Fibroblast of pulmonary artery (primary cell): ENCODE data around the gene KRT83.
A peak's percentile ranks its signal among the peaks of the same experiment; 100 is the strongest.

Source experiments
- DNase-seq: peaks from one replicate; pipeline ENCODE4 v3.0.0-alpha.2; 2010; ENCODE audit warnings: low read depth
- H3K4me3 ChIP-seq: replicated peaks from 2 replicates; pipeline ENCODE4 v1.5.1; 2011; ENCODE audit warnings: low read depth, mild to moderate bottlenecking, control low read depth, low read length, moderate library complexity
- CTCF ChIP-seq: IDR thresholded peaks from 2 replicates; pipeline ENCODE4 v1.5.1; 2011; ENCODE audit warnings: mild to moderate bottlenecking, control low read depth, low read length, inconsistent platforms; ENCODE audit errors: missing control alignments

Gene KRT83

GRCh38 chr12:52268212-52268611 is 53.0 kb downstream of the KRT83 start:
- H3K4me3 ChIP-seq = no peak overlapping the region
- no peak for DNase-seq
- TF ChIP-seq CTCF = no peak

GRCh38 chr12:52267699-52268098 is 53.5 kb downstream of the KRT83 start:
- no peak for DNase-seq
- no peak overlapping the region for H3K4me3 ChIP-seq
- no peak for TF ChIP-seq CTCF

GRCh38 chr12:52267266-52267665 is 53.9 kb downstream of the KRT83 start:
- no peak for DNase-seq
- TF ChIP-seq CTCF = no peak

GRCh38 chr12:52266514-52266913 is 54.7 kb downstream of the KRT83 start:
- no peak overlapping the region for H3K4me3 ChIP-seq
- DNase-seq = no peak
- no peak for TF ChIP-seq CTCF

More at GRCh38 chr12:52267266-52267665, 53.9 kb downstream of the KRT83 start:
- no peak overlapping the region for H3K4me3 ChIP-seq

GRCh38 chr12:52264435-52264825 is 56.8 kb downstream of the KRT83 start:
- TF ChIP-seq CTCF = no peak
- no peak overlapping the region for H3K4me3 ChIP-seq
- DNase-seq = peak; percentile 15
